Adrenal gland (tissue), 12 donors: ENCODE results near the gene TNRC18. TPM values are rescaled to one million over a fixed set of nuclear protein-coding genes. Genes with fewer than 3 reads are reported as not detected.

ENCODE experiments used
- DNase-seq, 7 donors: peaks; one replicate each; pipeline ENCODE4 v3.0.0-alpha.2; 2019 to 2020
- H3K27ac ChIP-seq, 5 donors: fragments of 200-600 bp; sonication (generic) in 4 of 5; 1 replicate in 3 of 5; 2 replicates in 2 of 5; pipeline versions ENCODE4 v1.5.1 to v1.8.0; 2016 to 2020; ENCODE audit warnings: mild to moderate bottlenecking in 1 of 5
- H3K27me3 ChIP-seq: fragments of 200-600 bp; 2 replicates; pipeline ENCODE4 v1.8.0; 2021
- H3K36me3 ChIP-seq, 2 donors: fragments of 200-600 bp; replicated peaks in 1 of 2; 1 replicate in 1 of 2; 2 replicates in 1 of 2; pipeline versions ENCODE4 v1.5.1 to v1.8.0; 2018 to 2022
- H3K4me1 ChIP-seq, 2 donors: fragments of 200-600 bp; replicated peaks in 1 of 2; 1 replicate in 1 of 2; 2 replicates in 1 of 2; pipeline versions ENCODE4 v1.5.1 to v1.8.0; 2018 to 2021
- H3K4me3 ChIP-seq, 4 donors: fragments of 200-600 bp; sonication (generic) in 3 of 4; one replicate each; pipeline ENCODE4 v1.5.1; 2016 to 2018
- H3K9me3 ChIP-seq, 3 donors: fragments of 200-600 bp; sonication (generic) in 1 of 3; replicated peaks in 1 of 3; 1 replicate in 2 of 3; 2 replicates in 1 of 3; pipeline versions ENCODE4 v1.5.1 to v1.8.0; 2016 to 2021
- CTCF ChIP-seq, 6 experiments: fragments of 450-650 bp in 4 of 6; fragments of 200-600 bp in 2 of 6; sonication (generic) in 1 of 6; IDR thresholded peaks; 1 replicate in 5 of 6; 2 replicates in 1 of 6; pipeline versions ENCODE4 v1.5.1 to v1.8.0; 2016 to 2021; ENCODE audit warnings: antibody characterized with exemption in 6 of 6, mild to moderate bottlenecking in 2 of 6, moderate library complexity in 1 of 6
- POLR2A ChIP-seq, 2 donors: fragments of 450-650 bp; IDR thresholded peaks; one replicate each; pipeline ENCODE4 v1.6.1; 2017; ENCODE audit warnings: antibody characterized with exemption in 2 of 2, mild to moderate bottlenecking in 2 of 2, moderate library complexity in 1 of 2
- WGBS, 4 donors: extraction: QIAGEN DNeasy Blood & Tissue Kit in 2 of 4; methylation state at CpG; one replicate each; pipeline versions ENCODE4 v1.1.5 to v1.1.7; 2013 to 2017; 5-methylcytosine and 5-hydroxymethylcytosine counted together
- intact Hi-C, 2 donors: fragments of 100-400 bp; cut with DNase I; formaldehyde crosslinking; loops; one replicate each; pipeline versions ENCODE4 v1.14.1 to v1.15.0; 2022 to 2023
- polyA plus RNA-seq, 3 donors: library from polyadenylated mRNA; stranded (reverse); fragments of 200-250 nt in 2 of 3; fragments of 350-450 nt in 1 of 3; fragmentation: Illumina TruSeq in 1 of 3; extraction: RNeasy Lipid Tissue Mini Kit (QIAGEN cat#74804) in 1 of 3; gene quantifications; one replicate each; pipeline ENCODE4 v1.2.3, GENCODE V29; 2013 to 2014
- total RNA-seq, 9 donors: library from RNA; depleted of rRNA in 4 of 9; stranded (reverse); fragments of >200 nt in 4 of 9; fragments of 120-200 nt in 1 of 9; fragmentation: NEBNext Ultra II Directional in 1 of 9; extraction: Animal tissue kit (Norgen Biotek cat#: 25700) in 1 of 9; gene quantifications; one replicate each; pipeline versions ENCODE4 v1.1.0 to v1.2.4, GENCODE V29; 2013 to 2023
- donor health status: healthy with polysubstance abuse.
- donor health status: Bipolar disorder and iron deficiency.
- donor health status: DM: yes; HTN: yes; CAD: no.
- donor health status: DM: no; HTN: no; CAD: no.
- donor health status: DM: no; HTN: no; CAD: no.
- donor health status: DM: yes; HTN: yes; CAD: no.

Gene TNRC18
- total and polyA plus RNA-seq, 12 donors = 8.9 to 120 (median 55.4) TPM

GRCh38 chr7:5450549-5451327, 27.1 kb upstream of the TNRC18 start:
- Histone ChIP-seq H3K9me3 (no peaks in the 10 kb centered on the region), H3K27me3 (no peaks in the 10 kb centered on the region), H3K4me3 (no peak overlapping the region), H3K27ac (no peak overlapping the region), H3K36me3 (no peaks in the 10 kb centered on the region), H3K4me1 (no peaks in the 10 kb centered on the region)
- intact Hi-C loops = loop anchor here (10.0 kb wide), 3 partner anchors 86 to 216 kb away; no protein-coding TSS in a partner anchor
- DNase-seq = peak; percentile 35 to 74 (median 49)
- TF ChIP-seq CTCF (IDR thresholded peaks at IDR 0.05) (peak; percentile 44 to 76 (median 64)), POLR2A (IDR thresholded peaks at IDR 0.05) (no peak)
- WGBS, 4 donors = 16 to 30% (median 28%) methylated on average over 7 to 19 of the region's 19 CpGs

GRCh38 chr7:5448378-5449037, 24.9 kb upstream of the TNRC18 start:
- Histone ChIP-seq H3K4me3 (no peak overlapping the region), H3K27me3 (no peaks in the 10 kb centered on the region), H3K4me1 (no peaks in the 10 kb centered on the region), H3K27ac (no peak overlapping the region), H3K36me3 (no peaks in the 10 kb centered on the region), H3K9me3 (no peaks in the 10 kb centered on the region)
- WGBS, 4 donors = 81 to 92% (median 84%) methylated on average over 11 to 15 of the region's 15 CpGs
- TF ChIP-seq POLR2A (IDR thresholded peaks at IDR 0.05) = no peak
- no peak for TF ChIP-seq CTCF (IDR thresholded peaks at IDR 0.05)
- intact Hi-C loops = loop anchor here in 1 of 2 donors (10.0 kb wide), 1 partner anchor 84 kb away; no protein-coding TSS in a partner anchor
- no peak for DNase-seq

GRCh38 chr7:5445981-5446594, 22.5 kb upstream of the TNRC18 start:
- WGBS, 4 donors = 23 to 38% (median 30%) methylated on average over 11 to 19 of the region's 19 CpGs
- peak in 1 of 7 donors; percentile 34 for DNase-seq

More at GRCh38 chr7:5445981-5446594, 22.5 kb upstream of the TNRC18 start:
- TF ChIP-seq POLR2A (IDR thresholded peaks at IDR 0.05) (no peak), CTCF (IDR thresholded peaks at IDR 0.05) (no peak)
- intact Hi-C loops = loop anchor here in 1 of 2 donors (10.0 kb wide), 1 partner anchor 81 kb away; no protein-coding TSS in a partner anchor
- H3K4me3 ChIP-seq = no peak overlapping the region
- H3K27ac ChIP-seq = no peak overlapping the region
- H3K9me3 ChIP-seq = no peaks in the 10 kb centered on the region
- no peaks in the 10 kb centered on the region for H3K4me1 ChIP-seq
- no peaks in the 10 kb centered on the region for H3K27me3 ChIP-seq
- H3K36me3 ChIP-seq = no peaks in the 10 kb centered on the region
